ENCODE measurements around the gene KIF4A.

Gene KIF4A

DNA sequence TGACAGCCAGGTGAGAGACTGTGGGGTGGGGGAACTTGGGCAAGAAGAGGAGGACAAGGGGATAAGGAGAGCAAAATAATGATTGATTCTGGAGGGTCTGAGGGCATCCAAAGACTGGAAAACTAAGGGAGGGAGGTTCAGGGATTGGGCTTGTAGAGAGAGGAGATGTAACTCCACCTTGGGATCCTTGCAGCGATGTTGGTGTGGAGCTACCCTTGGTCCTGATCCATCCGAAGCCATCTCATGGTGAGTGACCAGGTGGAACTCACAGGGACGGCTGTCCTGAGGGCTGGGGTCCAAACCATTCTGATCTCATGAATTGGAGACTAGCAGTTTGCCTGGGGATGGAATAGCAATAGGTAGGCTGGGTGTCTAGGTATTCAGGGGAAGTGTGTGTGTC is 9.3 kb upstream of the KIF4A start:
- no peaks in the 10 kb centered on the region for H3K4me1 ChIP-seq
- DNase-seq, result no peak
- no peaks in the 10 kb centered on the region for H3K27me3 ChIP-seq
- TF ChIP-seq, protein P1, sequence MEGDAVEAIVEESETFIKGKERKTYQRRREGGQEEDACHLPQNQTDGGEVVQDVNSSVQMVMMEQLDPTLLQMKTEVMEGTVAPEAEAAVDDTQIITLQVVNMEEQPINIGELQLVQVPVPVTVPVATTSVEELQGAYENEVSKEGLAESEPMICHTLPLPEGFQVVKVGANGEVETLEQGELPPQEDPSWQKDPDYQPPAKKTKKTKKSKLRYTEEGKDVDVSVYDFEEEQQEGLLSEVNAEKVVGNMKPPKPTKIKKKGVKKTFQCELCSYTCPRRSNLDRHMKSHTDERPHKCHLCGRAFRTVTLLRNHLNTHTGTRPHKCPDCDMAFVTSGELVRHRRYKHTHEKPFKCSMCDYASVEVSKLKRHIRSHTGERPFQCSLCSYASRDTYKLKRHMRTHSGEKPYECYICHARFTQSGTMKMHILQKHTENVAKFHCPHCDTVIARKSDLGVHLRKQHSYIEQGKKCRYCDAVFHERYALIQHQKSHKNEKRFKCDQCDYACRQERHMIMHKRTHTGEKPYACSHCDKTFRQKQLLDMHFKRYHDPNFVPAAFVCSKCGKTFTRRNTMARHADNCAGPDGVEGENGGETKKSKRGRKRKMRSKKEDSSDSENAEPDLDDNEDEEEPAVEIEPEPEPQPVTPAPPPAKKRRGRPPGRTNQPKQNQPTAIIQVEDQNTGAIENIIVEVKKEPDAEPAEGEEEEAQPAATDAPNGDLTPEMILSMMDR (IDR thresholded peaks at IDR 0.05; ENCODE audit: low read depth, low read length), result no peak
- no peak overlapping the region for H3K4me3 ChIP-seq (ENCODE audit: low read depth, low read length)
- no peaks in the 10 kb centered on the region for H3K36me3 ChIP-seq
- no peaks in the 10 kb centered on the region for H3K9me3 ChIP-seq

DNA sequence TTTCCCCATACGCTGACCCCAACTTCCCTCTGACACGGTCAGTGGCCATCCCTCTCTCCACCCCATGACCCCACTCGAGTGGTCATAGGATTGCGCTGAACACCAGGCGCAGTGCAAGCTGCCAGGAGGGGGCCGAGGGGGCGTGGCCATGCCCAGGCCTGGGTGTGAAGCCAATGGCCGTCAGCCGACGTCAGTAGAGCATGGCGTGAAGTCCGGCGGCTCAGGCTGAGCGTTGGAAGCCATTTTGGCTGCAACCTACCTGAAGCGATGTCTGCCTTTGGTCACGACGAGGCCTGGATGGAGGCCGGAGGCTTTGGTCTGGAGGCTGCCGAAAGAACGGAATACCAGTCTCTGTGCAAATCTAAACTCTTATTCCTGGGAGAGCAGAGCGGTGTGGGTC is 8.0 kb upstream of the KIF4A start, which contains the start of gene RAB41:
Gene RAB41, plus strand, starts transcription at position 222 of the 400 bp plus-strand sequence. Its CDS starts 46 bp downstream, at position 268.
- Histone ChIP-seq H3K9me3 (no peaks in the 10 kb centered on the region), H3K36me3 (no peaks in the 10 kb centered on the region), H3K4me3 (ENCODE audit: low read depth, low read length) (no peak within 1 kb of the TSS), H3K4me1 (no peaks in the 10 kb centered on the region), H3K27me3 (no peaks in the 10 kb centered on the region)
- no peak for DNase-seq
- TF ChIP-seq, protein P1 (IDR thresholded peaks at IDR 0.05; ENCODE audit: low read depth, low read length), result no peak

DNA sequence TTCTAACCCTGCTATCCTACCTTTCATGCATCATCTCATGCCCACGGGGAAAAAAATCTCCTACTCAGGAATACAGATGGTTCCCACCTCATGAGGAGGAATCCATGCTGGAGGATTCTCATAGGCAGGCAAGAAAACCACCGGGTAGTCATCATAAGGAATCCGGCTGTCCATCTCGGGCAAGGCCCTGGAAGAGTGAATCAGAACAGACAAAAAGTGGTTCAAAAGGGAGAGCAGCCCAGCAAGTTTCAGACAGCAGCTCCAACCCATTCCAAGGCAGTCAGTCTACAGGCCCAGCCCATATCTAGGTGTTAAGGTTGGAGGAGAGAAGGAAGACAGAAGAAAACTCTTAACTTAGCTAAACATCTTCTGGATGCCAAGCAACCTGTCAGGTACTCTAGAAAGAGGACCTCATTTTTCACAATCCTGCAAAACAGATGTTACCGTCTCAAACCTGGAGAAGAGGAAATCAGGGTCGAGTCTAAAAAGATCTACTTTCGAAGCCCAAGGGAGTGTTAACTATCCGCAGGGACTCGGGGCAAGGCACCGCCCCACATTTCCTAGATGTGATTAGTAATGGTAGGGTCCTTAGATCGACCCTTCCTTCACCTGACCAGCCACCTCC is 624 bp upstream of the KIF4A start:
- TF ChIP-seq, protein P1 (IDR thresholded peaks at IDR 0.05; ENCODE audit: low read depth, low read length), result no peak
- H3K4me3 ChIP-seq (ENCODE audit: low read depth, low read length), result peak overlapping the region; percentile 80
- H3K9me3 ChIP-seq, result no peaks in the 10 kb centered on the region
- H3K4me1 ChIP-seq, result no peaks in the 10 kb centered on the region
- no peaks in the 10 kb centered on the region for H3K27me3 ChIP-seq
- DNase-seq, result no peak
- H3K36me3 ChIP-seq, result no peaks in the 10 kb centered on the region

DNA sequence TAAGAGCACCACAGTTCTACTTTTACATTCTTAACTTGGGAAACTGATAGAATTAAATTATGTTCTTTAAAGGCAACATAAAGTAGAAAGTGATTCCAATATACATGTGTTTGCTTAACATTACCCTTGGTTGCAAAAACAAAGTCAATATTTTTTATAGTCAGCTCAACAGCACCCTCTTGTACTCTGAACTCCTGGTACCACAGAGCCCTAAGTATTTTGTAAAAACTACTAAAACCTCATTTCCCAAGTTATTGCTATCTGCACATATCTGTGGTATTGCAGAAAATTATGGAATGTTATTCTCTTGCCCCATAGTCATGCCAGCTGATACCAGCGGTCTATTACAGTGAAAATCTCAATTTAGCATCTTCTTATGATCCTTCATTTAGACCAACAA is 2.9 kb downstream of the KIF4A start:
- H3K36me3 ChIP-seq, result no peaks in the 10 kb centered on the region
- no peaks in the 10 kb centered on the region for H3K9me3 ChIP-seq
- no peaks in the 10 kb centered on the region for H3K4me1 ChIP-seq
- H3K4me3 ChIP-seq (ENCODE audit: low read depth, low read length), result no peak overlapping the region; the same call in 1 of the 2 replicates
- H3K27me3 ChIP-seq, result no peaks in the 10 kb centered on the region
- TF ChIP-seq, protein P1 (IDR thresholded peaks at IDR 0.05; ENCODE audit: low read depth, low read length), result no peak
- DNase-seq, result no peak

DNA sequence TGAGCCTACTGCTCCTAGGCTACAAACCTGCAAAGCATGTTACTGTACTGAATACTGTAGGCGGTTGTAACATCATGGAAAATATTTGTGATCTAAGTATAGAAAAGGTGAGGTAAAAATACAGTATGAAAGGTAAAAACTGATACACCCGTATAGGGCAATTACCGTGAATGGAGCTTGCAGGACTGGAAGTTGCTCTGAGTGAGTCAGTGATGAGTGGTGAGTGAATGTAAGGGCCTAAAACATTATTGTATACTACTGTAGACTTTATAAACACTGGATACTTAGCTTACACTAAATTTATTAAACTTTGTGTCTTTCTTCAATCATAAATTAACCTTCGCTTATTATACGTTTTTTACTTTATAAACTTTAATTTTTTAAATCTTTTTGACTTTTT is 3.7 kb downstream of the KIF4A start:
- DNase-seq, result no peak
- TF ChIP-seq, protein P1 (IDR thresholded peaks at IDR 0.05; ENCODE audit: low read depth, low read length), result no peak
- Histone ChIP-seq H3K9me3 (no peaks in the 10 kb centered on the region), H3K27me3 (no peaks in the 10 kb centered on the region), H3K4me3 (ENCODE audit: low read depth, low read length) (no peak overlapping the region), H3K36me3 (no peaks in the 10 kb centered on the region), H3K4me1 (no peaks in the 10 kb centered on the region)

DNA sequence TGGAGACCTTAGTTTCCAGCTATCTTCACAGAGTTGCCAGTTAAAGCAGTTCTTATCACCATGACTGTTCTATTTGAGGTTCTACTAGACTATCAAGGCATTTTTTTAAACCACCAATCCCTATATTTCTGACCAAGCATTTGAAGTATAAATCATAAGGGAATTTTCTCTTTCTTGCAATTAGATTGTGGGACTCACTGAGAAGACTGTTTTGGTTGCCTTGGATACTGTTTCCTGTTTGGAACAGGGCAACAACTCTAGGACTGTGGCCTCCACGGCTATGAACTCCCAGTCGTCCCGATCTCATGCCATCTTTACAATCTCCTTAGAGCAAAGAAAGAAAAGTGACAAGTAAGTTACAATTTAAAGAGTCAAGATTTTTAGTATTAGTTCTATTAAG is 11.8 kb downstream of the KIF4A start:
- Histone ChIP-seq H3K36me3 (peaks cover 5% of the 10 kb centered on the region), H3K9me3 (no peaks in the 10 kb centered on the region), H3K27me3 (no peaks in the 10 kb centered on the region), H3K4me1 (no peaks in the 10 kb centered on the region), H3K4me3 (ENCODE audit: low read depth, low read length) (no peak overlapping the region)
- TF ChIP-seq, protein P1 (IDR thresholded peaks at IDR 0.05; ENCODE audit: low read depth, low read length), result no peak
- no peak for DNase-seq
